Smooth muscle cell (in vitro differentiated cells): Measurements from ENCODE around the gene ZSWIM2. TPM values are rescaled to one million over a fixed set of nuclear protein-coding genes. Genes with fewer than 3 reads are reported as not detected.

ENCODE experiments used
- DNase-seq: peaks from one replicate; lab custom pipeline; 2025; ENCODE audit not compliant: unreplicated experiment; lab: John Stamatoyannopoulos, UW
- H2AFZ ChIP-seq: fragments of 200-600 bp; sonication (generic); 2 replicates; pipeline ENCODE4 v1.6.0; 2016; ENCODE audit warnings: antibody characterized with exemption, low read depth, mild to moderate bottlenecking
- H3F3A ChIP-seq: fragments of 200-600 bp; sonication (generic); 2 replicates; pipeline ENCODE4 v1.6.0; 2017; ENCODE audit warnings: antibody characterized with exemption, low read depth
- H3K27ac ChIP-seq: fragments of 200-600 bp; sonication (generic); 2 replicates; pipeline ENCODE4 v1.5.1; 2016; ENCODE audit warnings: low read depth, mild to moderate bottlenecking
- H3K27me3 ChIP-seq: fragments of 200-600 bp; sonication (generic); 2 replicates; pipeline ENCODE4 v1.6.1; 2016; ENCODE audit warnings: low read depth, mild to moderate bottlenecking
- H3K36me3 ChIP-seq: fragments of 200-600 bp; sonication (generic); 2 replicates; pipeline ENCODE4 v1.5.1; 2016; ENCODE audit warnings: low read depth
- H3K4me1 ChIP-seq: fragments of 200-600 bp; sonication (generic); 2 replicates; pipeline ENCODE4 v1.5.1; 2016; ENCODE audit warnings: low read depth
- H3K4me2 ChIP-seq: fragments of 200-600 bp; sonication (generic); 2 replicates; pipeline ENCODE4 v1.6.0; 2016; ENCODE audit warnings: mild to moderate bottlenecking
- H3K4me3 ChIP-seq: fragments of 200-600 bp; sonication (generic); 2 replicates; pipeline ENCODE4 v1.5.1; 2016; ENCODE audit warnings: mild to moderate bottlenecking
- H3K79me2 ChIP-seq: fragments of 200-600 bp; sonication (generic); 2 replicates; pipeline ENCODE4 v1.6.0; 2016; ENCODE audit warnings: low read depth, mild to moderate bottlenecking
- H3K9ac ChIP-seq: fragments of 200-600 bp; sonication (generic); 2 replicates; pipeline ENCODE4 v1.6.0; 2016; ENCODE audit warnings: low read depth
- H3K9me3 ChIP-seq: fragments of 200-600 bp; sonication (generic); replicated peaks from 2 replicates; pipeline ENCODE4 v1.5.1; 2016; ENCODE audit warnings: low read depth
- H4K20me1 ChIP-seq: fragments of 200-600 bp; sonication (generic); 2 replicates; pipeline ENCODE4 v1.6.0; 2016; ENCODE audit warnings: low read depth
- WGBS: methylation state at CpG from one replicate; pipeline ENCODE4 v1.1.7; 2016; ENCODE audit warnings: low lambda C conversion rate; 5-methylcytosine and 5-hydroxymethylcytosine counted together
- polyA plus RNA-seq: library from polyadenylated mRNA; unstranded; fragments of >200 nt; fragmentation: Nextera tagmentation; extraction: Ambion mirVana; gene quantifications from 2 replicates; pipeline ENCODE4 v1.2.1, GENCODE V29; 2016
- total RNA-seq: library from RNA; depleted of rRNA; stranded (reverse); fragments of >200 nt; gene quantifications from 2 replicates; pipeline ENCODE4 v1.2.3, GENCODE V29; 2014
- TF ChIP-seq, protein P1 (sequence below): fragments of 200-600 bp; sonication (generic); IDR thresholded peaks from 2 replicates; pipeline ENCODE4 v1.5.1; 2017; ENCODE audit warnings: borderline replicate concordance, mild to moderate bottlenecking, antibody characterized with exemption; ENCODE audit not compliant: insufficient read depth, poor library complexity, severe bottlenecking

Gene ZSWIM2
- total and polyA plus RNA-seq, 2 experiments from 2014 or later = not detected

DNA sequence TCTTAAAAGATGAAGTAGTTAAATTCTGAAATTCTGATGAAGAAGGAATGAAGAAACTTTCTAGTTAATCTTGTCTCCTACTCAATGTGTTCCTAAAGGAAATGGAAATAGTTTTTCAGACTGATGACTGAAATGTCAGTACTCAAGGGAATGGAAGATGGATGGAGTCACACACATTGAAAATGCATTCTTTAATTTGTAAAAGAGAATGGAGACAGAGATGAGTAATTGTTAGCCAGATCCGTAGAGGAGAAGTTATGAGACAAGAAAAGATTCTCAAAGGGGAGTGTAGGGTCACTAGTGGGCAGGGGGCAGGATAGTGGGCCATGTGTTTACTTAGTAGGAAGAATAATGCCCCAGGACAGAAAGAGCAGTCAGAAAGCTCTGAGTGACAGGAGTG, 13.3 kb downstream of the ZSWIM2 start:
- no peaks in the 10 kb centered on the region for H3K79me2 ChIP-seq
- WGBS = 75% methylated on average over 1 of the region's 1 CpG
- no peak overlapping the region for H2AFZ ChIP-seq
- no peaks in the 10 kb centered on the region for H3K4me1 ChIP-seq
- H3K4me2 ChIP-seq = no peak overlapping the region
- no peaks in the 10 kb centered on the region for H4K20me1 ChIP-seq
- TF ChIP-seq, protein P1, sequence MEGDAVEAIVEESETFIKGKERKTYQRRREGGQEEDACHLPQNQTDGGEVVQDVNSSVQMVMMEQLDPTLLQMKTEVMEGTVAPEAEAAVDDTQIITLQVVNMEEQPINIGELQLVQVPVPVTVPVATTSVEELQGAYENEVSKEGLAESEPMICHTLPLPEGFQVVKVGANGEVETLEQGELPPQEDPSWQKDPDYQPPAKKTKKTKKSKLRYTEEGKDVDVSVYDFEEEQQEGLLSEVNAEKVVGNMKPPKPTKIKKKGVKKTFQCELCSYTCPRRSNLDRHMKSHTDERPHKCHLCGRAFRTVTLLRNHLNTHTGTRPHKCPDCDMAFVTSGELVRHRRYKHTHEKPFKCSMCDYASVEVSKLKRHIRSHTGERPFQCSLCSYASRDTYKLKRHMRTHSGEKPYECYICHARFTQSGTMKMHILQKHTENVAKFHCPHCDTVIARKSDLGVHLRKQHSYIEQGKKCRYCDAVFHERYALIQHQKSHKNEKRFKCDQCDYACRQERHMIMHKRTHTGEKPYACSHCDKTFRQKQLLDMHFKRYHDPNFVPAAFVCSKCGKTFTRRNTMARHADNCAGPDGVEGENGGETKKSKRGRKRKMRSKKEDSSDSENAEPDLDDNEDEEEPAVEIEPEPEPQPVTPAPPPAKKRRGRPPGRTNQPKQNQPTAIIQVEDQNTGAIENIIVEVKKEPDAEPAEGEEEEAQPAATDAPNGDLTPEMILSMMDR = no peak
- H3F3A ChIP-seq = no peaks in the 10 kb centered on the region
- H3K27me3 ChIP-seq = peaks cover 4% of the 10 kb centered on the region
- H3K9ac ChIP-seq = no peak overlapping the region
- no peak overlapping the region for H3K4me3 ChIP-seq
- H3K27ac ChIP-seq = no peak overlapping the region
- no peak for DNase-seq
- no peaks in the 10 kb centered on the region for H3K9me3 ChIP-seq
- no peaks in the 10 kb centered on the region for H3K36me3 ChIP-seq

DNA sequence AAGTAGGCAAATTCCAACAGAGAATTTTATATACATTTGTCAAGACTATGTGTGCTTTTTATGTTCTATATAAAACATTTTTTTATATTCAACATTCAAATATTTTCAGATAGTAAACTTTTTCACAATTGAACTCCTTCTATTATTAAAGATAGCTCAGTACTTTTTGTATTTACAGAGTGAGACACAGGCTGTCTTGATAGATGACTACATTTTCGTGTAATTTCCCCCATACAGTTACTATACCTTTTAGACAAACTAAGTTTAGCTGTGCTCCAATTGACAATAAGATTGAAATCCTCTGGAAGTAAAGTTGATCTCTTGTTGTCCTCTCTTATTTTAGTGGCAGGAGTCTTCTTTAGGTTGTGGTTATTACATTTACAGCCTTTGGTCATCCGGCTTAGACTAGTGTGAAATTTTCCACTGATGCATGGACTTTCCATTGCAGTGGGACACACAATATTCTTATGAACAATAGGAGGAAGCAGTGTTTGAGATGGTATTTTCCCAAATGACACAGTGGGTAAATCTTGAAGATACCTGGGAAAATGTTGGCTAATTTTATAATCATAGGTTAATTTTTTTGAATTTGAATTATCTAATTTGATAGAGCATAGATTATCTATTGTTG, 21.0 kb downstream of the ZSWIM2 start:
- H3F3A ChIP-seq = no peaks in the 10 kb centered on the region
- H4K20me1 ChIP-seq = no peaks in the 10 kb centered on the region
- H3K9me3 ChIP-seq = no peaks in the 10 kb centered on the region
- WGBS = 74% methylated on average over 2 of the region's 2 CpGs
- no peaks in the 10 kb centered on the region for H3K36me3 ChIP-seq
- H3K9ac ChIP-seq = no peak overlapping the region
- no peak for DNase-seq
- H3K79me2 ChIP-seq = no peaks in the 10 kb centered on the region
- H2AFZ ChIP-seq = peak overlapping the region; percentile 9
- peaks cover 10% of the 10 kb centered on the region for H3K4me1 ChIP-seq
- no peaks in the 10 kb centered on the region for H3K27me3 ChIP-seq
- peak overlapping the region; percentile 65 for H3K4me2 ChIP-seq
- TF ChIP-seq, protein P1 = no peak
- H3K27ac ChIP-seq = peak overlapping the region; percentile 44
- no peak overlapping the region for H3K4me3 ChIP-seq

DNA sequence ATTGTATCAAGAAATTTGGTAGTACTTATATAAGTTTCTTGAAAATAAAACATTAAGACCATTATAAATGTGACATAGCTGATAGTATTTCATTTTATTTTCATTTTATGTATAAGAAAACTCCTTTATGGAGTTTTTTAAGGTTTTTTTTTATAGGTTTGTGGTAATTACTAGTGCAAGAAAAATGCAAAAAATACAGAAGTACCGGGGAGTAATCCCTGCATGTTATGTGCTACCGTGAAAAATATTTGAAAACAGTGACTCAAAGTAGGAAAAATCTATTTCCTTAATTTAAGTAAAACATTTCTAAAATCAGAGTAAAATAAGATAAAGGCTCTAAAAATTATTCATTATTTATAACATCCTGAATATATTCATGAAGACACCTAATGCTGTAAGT, 21.6 kb downstream of the ZSWIM2 start:
- no peak overlapping the region for H3K4me3 ChIP-seq
- peaks cover 10% of the 10 kb centered on the region for H3K4me1 ChIP-seq
- no peak overlapping the region for H3K9ac ChIP-seq
- TF ChIP-seq, protein P1 = no peak
- no peaks in the 10 kb centered on the region for H3K36me3 ChIP-seq
- peak overlapping the region; percentile 65 for H3K4me2 ChIP-seq
- no peaks in the 10 kb centered on the region for H3F3A ChIP-seq
- peak overlapping the region; percentile 9 for H2AFZ ChIP-seq
- H3K9me3 ChIP-seq = no peaks in the 10 kb centered on the region
- no peaks in the 10 kb centered on the region for H3K79me2 ChIP-seq
- DNase-seq = no peak
- H4K20me1 ChIP-seq = no peaks in the 10 kb centered on the region
- H3K27me3 ChIP-seq = no peaks in the 10 kb centered on the region
- peak overlapping the region; percentile 44 for H3K27ac ChIP-seq
- 18% methylated on average over 2 of the region's 2 CpGs for WGBS

DNA sequence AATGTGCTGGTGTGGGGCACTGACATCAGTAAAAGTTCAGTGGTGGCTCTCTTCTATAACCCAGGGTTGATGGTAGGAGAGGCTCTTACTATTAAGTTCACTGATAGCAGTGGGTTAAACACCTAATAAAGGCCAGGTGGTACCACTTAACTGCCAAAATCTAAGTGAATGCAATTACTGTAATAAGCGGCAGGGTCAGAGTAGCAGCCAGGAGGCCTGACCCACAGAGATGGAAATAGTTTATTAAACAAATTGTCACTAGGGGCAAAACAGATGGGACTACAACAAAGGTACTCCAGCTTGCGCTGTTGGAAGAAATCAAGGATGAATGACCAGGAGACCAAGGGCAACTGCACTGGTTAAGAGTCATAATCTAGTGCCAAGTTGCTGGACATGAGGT, 26.6 kb downstream of the ZSWIM2 start:
- Histone ChIP-seq H3K36me3 (no peaks in the 10 kb centered on the region), H3K4me2 (no peak overlapping the region), H3K27me3 (no peaks in the 10 kb centered on the region), H3K79me2 (no peaks in the 10 kb centered on the region), H3K4me3 (no peak overlapping the region), H2AFZ (no peak overlapping the region), H3K9me3 (no peaks in the 10 kb centered on the region), H3F3A (no peaks in the 10 kb centered on the region), H4K20me1 (no peaks in the 10 kb centered on the region), H3K9ac (no peak overlapping the region), H3K4me1 (peaks cover 4% of the 10 kb centered on the region), H3K27ac (no peak overlapping the region)
- TF ChIP-seq, protein P1 = no peak
- WGBS = 98% methylated on average over 2 of the region's 2 CpGs
- no peak for DNase-seq
